GM12875 (cell line): ENCODE measurements around the gene COL6A3.

Experiments
- H3K4me3 ChIP-seq: one replicate; pipeline ENCODE4 v1.5.1; 2011; ENCODE audit warnings: low read depth, low read length, control low read depth
- TF ChIP-seq, protein P1 (sequence below): IDR thresholded peaks from 2 replicates; pipeline ENCODE4 v1.5.1; 2011; ENCODE audit warnings: low read depth, mild to moderate bottlenecking, control low read depth, inconsistent platforms, low read length, moderate library complexity, borderline replicate concordance; ENCODE audit not compliant: insufficient read depth

Gene COL6A3

DNA sequence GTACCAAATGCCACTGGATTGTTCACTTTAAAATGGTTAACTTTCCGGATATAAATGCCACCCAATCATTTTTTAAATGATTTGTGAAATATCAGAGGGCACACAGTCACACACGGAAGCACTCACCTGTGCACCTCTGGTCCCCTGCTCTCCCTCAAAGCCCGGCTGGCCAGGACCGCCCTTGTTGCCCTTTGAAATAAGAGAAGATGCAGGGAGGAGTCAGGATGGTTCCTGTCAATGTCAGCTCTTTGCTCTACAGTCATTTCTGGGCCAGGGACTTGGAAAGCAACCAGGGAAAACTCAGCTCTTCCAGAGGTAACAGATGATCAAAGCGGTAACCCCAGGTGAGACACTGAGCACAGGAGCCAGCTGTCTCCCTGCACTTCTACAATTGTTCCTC is 60.7 kb downstream of the COL6A3 start:
- no peak overlapping the region for H3K4me3 ChIP-seq
- TF ChIP-seq, protein P1, sequence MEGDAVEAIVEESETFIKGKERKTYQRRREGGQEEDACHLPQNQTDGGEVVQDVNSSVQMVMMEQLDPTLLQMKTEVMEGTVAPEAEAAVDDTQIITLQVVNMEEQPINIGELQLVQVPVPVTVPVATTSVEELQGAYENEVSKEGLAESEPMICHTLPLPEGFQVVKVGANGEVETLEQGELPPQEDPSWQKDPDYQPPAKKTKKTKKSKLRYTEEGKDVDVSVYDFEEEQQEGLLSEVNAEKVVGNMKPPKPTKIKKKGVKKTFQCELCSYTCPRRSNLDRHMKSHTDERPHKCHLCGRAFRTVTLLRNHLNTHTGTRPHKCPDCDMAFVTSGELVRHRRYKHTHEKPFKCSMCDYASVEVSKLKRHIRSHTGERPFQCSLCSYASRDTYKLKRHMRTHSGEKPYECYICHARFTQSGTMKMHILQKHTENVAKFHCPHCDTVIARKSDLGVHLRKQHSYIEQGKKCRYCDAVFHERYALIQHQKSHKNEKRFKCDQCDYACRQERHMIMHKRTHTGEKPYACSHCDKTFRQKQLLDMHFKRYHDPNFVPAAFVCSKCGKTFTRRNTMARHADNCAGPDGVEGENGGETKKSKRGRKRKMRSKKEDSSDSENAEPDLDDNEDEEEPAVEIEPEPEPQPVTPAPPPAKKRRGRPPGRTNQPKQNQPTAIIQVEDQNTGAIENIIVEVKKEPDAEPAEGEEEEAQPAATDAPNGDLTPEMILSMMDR: no peak

DNA sequence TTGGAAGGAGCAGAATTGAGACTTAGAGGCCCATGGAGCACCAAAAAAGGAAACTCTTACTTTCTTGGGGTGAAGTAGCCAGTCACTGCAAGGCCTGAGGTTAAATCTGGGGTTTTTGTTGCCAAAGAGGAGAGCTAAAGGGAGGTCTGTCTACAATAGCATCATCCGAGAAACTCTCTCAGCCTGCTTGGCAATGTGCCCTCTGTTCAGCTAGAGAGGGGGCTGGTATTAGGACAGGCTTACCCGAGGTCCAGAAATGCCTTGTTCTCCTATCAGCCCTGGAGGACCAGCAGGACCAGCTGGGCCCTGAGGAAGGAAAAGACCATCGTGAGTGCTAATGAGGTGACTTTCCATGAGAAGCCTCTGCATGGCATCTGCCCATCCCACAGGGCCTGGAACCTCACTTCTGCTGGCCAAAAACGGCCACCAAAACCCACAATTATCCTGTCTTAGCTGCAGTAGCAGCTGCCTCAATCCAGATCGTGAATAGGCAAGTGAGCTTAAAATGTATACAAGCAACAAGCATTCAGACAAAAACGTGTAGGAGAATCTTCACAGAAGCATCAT is 61.6 kb downstream of the COL6A3 start:
- TF ChIP-seq, protein P1: no peak

DNA sequence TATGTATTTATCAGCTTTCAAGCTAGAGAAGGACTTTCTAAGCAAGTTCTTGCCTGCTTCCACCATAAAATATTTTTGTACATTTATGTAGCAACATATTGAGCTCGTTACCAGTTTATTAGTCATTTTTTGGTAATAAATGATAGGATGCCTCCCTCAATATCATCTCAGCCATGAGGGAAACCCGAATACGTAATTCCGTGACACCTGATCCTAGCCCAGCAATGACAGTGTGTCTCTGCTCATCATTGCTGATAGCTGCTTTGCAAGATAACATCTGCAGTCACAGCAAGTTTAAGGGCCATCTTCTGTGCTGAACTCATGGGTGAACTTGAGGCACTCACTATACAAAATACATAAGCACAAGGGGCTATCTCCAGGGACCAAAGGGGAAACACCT is 62.2 kb downstream of the COL6A3 start:
- no peak overlapping the region for H3K4me3 ChIP-seq
- TF ChIP-seq, protein P1: no peak

More for the DNA sequence above, 61.6 kb downstream of the COL6A3 start:
- H3K4me3 ChIP-seq: no peak overlapping the region

DNA sequence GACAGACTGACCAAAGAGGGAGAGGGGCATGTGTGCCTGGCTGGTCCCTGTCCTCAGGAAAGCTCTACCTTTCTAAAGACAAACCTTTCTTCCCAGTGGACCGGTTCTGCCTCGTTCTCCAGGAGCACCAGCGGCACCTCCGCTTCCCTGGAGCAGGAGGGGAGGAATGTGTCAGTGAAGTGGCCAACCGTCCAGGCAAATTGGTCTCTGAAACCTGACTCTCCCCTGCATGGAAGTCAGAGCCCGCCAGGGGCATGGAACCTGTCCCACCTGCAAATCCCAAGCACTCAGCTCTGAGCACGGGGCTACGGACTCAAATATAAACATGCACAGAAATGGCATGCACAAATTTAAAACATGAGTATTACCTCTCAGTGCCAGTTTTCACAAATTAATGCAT is 62.9 kb downstream of the COL6A3 start:
- TF ChIP-seq, protein P1: no peak
- no peak overlapping the region for H3K4me3 ChIP-seq

DNA sequence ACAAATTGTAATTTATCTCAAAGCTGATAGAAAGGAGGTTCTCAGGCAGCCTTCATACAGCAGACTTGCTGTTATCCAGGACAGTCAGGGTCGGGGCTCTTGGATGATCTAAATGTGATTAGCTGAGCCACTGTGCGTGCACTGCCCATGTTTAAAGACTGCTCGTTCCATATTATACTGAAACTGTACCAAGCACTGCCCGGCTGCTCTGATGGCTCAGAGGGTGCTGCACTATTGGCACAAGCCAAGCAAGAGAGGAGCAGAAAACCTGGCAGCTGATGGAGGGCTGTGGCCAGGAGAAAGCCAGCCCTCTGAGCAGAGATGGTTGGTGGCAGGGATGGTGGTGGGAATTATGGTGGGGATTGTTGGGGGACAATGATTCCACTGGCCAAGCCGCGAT is 63.4 kb downstream of the COL6A3 start:
- TF ChIP-seq, protein P1: no peak
- H3K4me3 ChIP-seq: no peak overlapping the region

DNA sequence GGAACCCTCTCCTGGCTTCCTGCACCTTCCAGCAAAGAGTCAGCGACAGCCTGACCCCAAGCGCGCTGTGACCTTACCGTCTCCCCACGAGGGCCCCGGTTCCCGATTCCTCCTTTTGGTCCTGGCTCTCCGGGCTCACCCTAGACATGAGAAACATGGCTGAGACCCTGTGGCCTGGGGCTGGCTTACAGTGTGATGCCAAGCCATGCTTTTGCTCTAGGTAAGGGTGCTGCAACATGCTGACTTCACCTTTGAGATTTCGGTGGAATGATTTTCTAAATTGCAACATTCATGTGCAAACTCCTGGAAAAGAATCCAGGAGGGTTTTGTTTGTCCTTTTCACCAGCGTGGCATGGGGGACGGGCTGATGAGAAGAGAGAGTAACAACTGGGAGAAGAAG is 63.9 kb downstream of the COL6A3 start:
- TF ChIP-seq, protein P1: no peak
- no peak overlapping the region for H3K4me3 ChIP-seq

DNA sequence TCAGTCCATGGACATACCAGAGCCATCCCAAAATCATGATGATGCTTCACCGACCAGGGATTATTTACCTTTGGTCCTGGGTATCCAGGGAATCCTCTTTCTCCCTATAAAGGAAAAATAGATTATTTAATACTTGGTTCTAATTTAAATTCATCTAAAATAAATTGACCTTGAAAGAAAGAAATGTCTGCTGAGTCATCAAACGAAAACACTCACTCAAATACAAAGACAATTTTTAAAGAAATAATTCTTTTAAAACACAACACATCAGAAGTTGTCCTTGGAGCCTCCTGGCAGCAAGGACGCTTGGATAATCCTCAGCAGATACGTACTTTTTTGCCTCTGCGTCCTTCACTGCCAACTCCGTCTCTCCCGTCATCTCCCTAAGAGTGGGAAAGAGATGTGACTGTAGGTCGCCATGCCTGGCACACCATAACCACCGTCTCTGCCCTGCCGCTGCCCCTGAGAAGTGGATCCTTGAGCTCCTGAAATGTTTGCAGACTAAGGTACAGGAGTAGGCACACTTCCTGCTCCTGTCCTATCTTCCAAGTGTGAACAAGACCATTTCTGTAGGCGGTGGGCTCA is 65.6 kb downstream of the COL6A3 start:
- no peak overlapping the region for H3K4me3 ChIP-seq
- TF ChIP-seq, protein P1: no peak
